ENCODE results near the gene TRIM13.
"Not testable (repeated sequence)": the region's sequence is repeated elsewhere in the genome, so short reads cannot be mapped to it uniquely, and the experiment has no call there.

Gene TRIM13

DNA sequence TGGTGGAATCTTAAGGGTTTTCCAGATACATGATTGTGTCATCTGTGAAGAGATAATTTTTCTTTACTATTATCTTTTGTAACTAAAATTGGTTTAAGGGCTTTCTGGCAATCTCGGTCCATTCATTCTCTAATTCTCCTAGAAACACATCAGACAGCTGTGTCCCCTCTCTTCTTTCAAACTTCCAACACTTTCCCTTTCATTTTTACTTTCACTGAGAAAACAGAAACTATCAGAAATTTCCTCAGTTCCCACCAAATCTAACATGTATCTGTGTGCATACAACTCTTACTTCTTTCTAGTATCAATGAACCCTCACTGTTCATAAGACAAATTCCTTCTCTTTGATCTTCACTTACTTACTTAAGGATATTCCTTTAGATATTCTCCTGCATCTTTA is 58.6 kb downstream of the TRIM13 start:
- no peaks in the 10 kb centered on the region for H3K27me3 ChIP-seq (ENCODE audit: control insufficient read depth in 3 of 3, insufficient read depth in 3 of 3, low read depth in 1 of 3, low read length in 3 of 3)
- H3K18ac ChIP-seq (ENCODE audit: low read length), result no peak overlapping the region
- H4K91ac ChIP-seq (ENCODE audit: low read depth, low read length, poor library complexity), result no peak overlapping the region
- no peak overlapping the region for H3K4me3 ChIP-seq (ENCODE audit: low read length in 2 of 2)
- no peak overlapping the region for H2BK120ac ChIP-seq (ENCODE audit: low read depth, low read length)
- no peak overlapping the region for H3K9ac ChIP-seq (ENCODE audit: low read depth, low read length, poor library complexity)
- no peak overlapping the region for H2BK5ac ChIP-seq (ENCODE audit: low read length)
- WGBS, 2 donors (ENCODE audit: extremely low coverage in 2 of 2, insufficient read length in 2 of 2, insufficient replicate concordance in 1 of 2), result no CpG with 5 or more reads among the region's 1 CpG
- H3K9me3 ChIP-seq (replicated peaks in 1 of 2; ENCODE audit: control insufficient read depth in 2 of 2, insufficient read depth in 1 of 2, low read depth in 1 of 2, low read length in 2 of 2), result peaks cover 0 to 4% of the 10 kb centered on the region in 2 donors
- H3K4me2 ChIP-seq (ENCODE audit: insufficient read depth, low read length, poor library complexity, severe bottlenecking), result no peak overlapping the region
- no peak overlapping the region for H2AFZ ChIP-seq (ENCODE audit: low read length)
- H3K14ac ChIP-seq (ENCODE audit: low read length), result no peak overlapping the region
- H2BK12ac ChIP-seq (ENCODE audit: low read length), result no peak overlapping the region
- no peak overlapping the region for H4K8ac ChIP-seq (ENCODE audit: low read depth, low read length)
- H3K4ac ChIP-seq (ENCODE audit: low read length), result no peak overlapping the region
- no peak for DNase-seq (ENCODE audit: low spot score)
- H3K36me3 ChIP-seq (replicated peaks in 1 of 2; ENCODE audit: control insufficient read depth in 2 of 2, insufficient read depth in 2 of 2, low read length in 2 of 2), result peaks cover 0 to 97% of the 10 kb centered on the region in 2 donors
- H2AK5ac ChIP-seq (ENCODE audit: low read depth, low read length), result no peak overlapping the region
- no peaks in the 10 kb centered on the region for H3K79me1 ChIP-seq (ENCODE audit: low read depth, low read length)
- no peak overlapping the region for H2BK15ac ChIP-seq (ENCODE audit: low read length)
- no peak overlapping the region for H3K27ac ChIP-seq (replicated peaks; ENCODE audit: low read length)
- H3K4me1 ChIP-seq (ENCODE audit: control insufficient read depth in 2 of 2, insufficient read depth in 1 of 2, low read depth in 1 of 2, low read length in 2 of 2), result no peaks in the 10 kb centered on the region
- no peak overlapping the region for H3K23ac ChIP-seq (ENCODE audit: low read depth, low read length, poor library complexity)

DNA sequence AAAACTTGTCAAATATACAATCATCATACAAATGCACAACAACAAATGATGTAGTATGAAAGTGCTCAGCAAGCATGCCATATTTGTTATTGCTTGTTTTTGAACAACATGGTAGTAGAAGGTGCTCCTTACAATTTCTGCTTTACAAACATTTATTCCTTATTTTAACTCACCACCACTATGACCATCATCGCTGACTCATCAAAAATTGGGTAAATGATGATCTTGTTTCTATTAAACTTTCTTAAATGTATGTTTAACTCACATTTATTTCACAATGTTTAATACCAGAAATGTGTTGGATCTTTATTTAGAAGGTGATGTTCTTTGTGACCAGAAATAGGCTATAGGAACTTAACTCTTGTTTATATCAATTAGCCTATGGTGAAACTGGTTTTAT is 63.9 kb downstream of the TRIM13 start:
- Histone ChIP-seq H2BK15ac (ENCODE audit: low read length) (no peak overlapping the region), H2AK5ac (ENCODE audit: low read depth, low read length) (no peak overlapping the region), H3K4me1 (ENCODE audit: control insufficient read depth in 2 of 2, insufficient read depth in 1 of 2, low read depth in 1 of 2, low read length in 2 of 2) (no peaks in the 10 kb centered on the region), H3K4me3 (ENCODE audit: low read length in 2 of 2) (no peak overlapping the region), H2BK120ac (ENCODE audit: low read depth, low read length) (no peak overlapping the region), H3K4ac (ENCODE audit: low read length) (no peak overlapping the region), H3K36me3 (replicated peaks in 1 of 2; ENCODE audit: control insufficient read depth in 2 of 2, insufficient read depth in 2 of 2, low read length in 2 of 2) (peaks cover 0 to 90% of the 10 kb centered on the region in 2 donors), H3K9ac (ENCODE audit: low read depth, low read length, poor library complexity) (no peak overlapping the region), H3K79me1 (ENCODE audit: low read depth, low read length) (peaks cover 2% of the 10 kb centered on the region), H2BK5ac (ENCODE audit: low read length) (no peak overlapping the region), H3K9me3 (replicated peaks in 1 of 2; ENCODE audit: control insufficient read depth in 2 of 2, insufficient read depth in 1 of 2, low read depth in 1 of 2, low read length in 2 of 2) (no peaks in the 10 kb centered on the region), H3K23ac (ENCODE audit: low read depth, low read length, poor library complexity) (no peak overlapping the region), H3K4me2 (ENCODE audit: insufficient read depth, low read length, poor library complexity, severe bottlenecking) (no peak overlapping the region), H2BK12ac (ENCODE audit: low read length) (no peak overlapping the region), H4K91ac (ENCODE audit: low read depth, low read length, poor library complexity) (no peak overlapping the region), H3K27me3 (ENCODE audit: control insufficient read depth in 3 of 3, insufficient read depth in 3 of 3, low read depth in 1 of 3, low read length in 3 of 3) (no peaks in the 10 kb centered on the region), H3K27ac (replicated peaks; ENCODE audit: low read length) (no peak overlapping the region), H3K18ac (ENCODE audit: low read length) (no peak overlapping the region), H2AFZ (ENCODE audit: low read length) (no peak overlapping the region), H4K8ac (ENCODE audit: low read depth, low read length) (no peak overlapping the region), H3K14ac (ENCODE audit: low read length) (no peak overlapping the region)
- DNase-seq (ENCODE audit: low spot score), result no peak
- WGBS, 2 donors (ENCODE audit: extremely low coverage in 2 of 2, insufficient read length in 2 of 2, insufficient replicate concordance in 1 of 2), result no CpG with 5 or more reads among the region's 1 CpG

GRCh38 chr13:50062336-50062735 is 65.5 kb downstream of the TRIM13 start:
- not testable (repeated sequence) for H3K18ac ChIP-seq (ENCODE audit: low read length); H3K14ac ChIP-seq (ENCODE audit: low read length); H3K4ac ChIP-seq (ENCODE audit: low read length); H4K91ac ChIP-seq (ENCODE audit: low read depth, low read length, poor library complexity); H3K4me3 ChIP-seq (ENCODE audit: low read length in 2 of 2); DNase-seq (ENCODE audit: low spot score); H2AFZ ChIP-seq (ENCODE audit: low read length); H2AK5ac ChIP-seq (ENCODE audit: low read depth, low read length); H3K23ac ChIP-seq (ENCODE audit: low read depth, low read length, poor library complexity); H2BK12ac ChIP-seq (ENCODE audit: low read length); H2BK5ac ChIP-seq (ENCODE audit: low read length); H3K4me2 ChIP-seq (ENCODE audit: insufficient read depth, low read length, poor library complexity, severe bottlenecking); H4K8ac ChIP-seq (ENCODE audit: low read depth, low read length); H3K79me1 ChIP-seq (ENCODE audit: low read depth, low read length); H2BK120ac ChIP-seq (ENCODE audit: low read depth, low read length); H3K9ac ChIP-seq (ENCODE audit: low read depth, low read length, poor library complexity); H2BK15ac ChIP-seq (ENCODE audit: low read length); H3K27ac ChIP-seq (replicated peaks; ENCODE audit: low read length); H3K27me3 ChIP-seq (ENCODE audit: control insufficient read depth in 3 of 3, insufficient read depth in 3 of 3, low read depth in 1 of 3, low read length in 3 of 3); H3K9me3 ChIP-seq (replicated peaks in 1 of 2; ENCODE audit: control insufficient read depth in 2 of 2, insufficient read depth in 1 of 2, low read depth in 1 of 2, low read length in 2 of 2); H3K4me1 ChIP-seq (ENCODE audit: control insufficient read depth in 2 of 2, insufficient read depth in 1 of 2, low read depth in 1 of 2, low read length in 2 of 2)
- WGBS, 2 donors (ENCODE audit: extremely low coverage in 2 of 2, insufficient read length in 2 of 2, insufficient replicate concordance in 1 of 2), result no CpG with 5 or more reads among the region's 7 CpGs
- peaks cover 3 to 90% of the 10 kb centered on the region in 2 donors for H3K36me3 ChIP-seq (replicated peaks in 1 of 2; ENCODE audit: control insufficient read depth in 2 of 2, insufficient read depth in 2 of 2, low read length in 2 of 2)

DNA sequence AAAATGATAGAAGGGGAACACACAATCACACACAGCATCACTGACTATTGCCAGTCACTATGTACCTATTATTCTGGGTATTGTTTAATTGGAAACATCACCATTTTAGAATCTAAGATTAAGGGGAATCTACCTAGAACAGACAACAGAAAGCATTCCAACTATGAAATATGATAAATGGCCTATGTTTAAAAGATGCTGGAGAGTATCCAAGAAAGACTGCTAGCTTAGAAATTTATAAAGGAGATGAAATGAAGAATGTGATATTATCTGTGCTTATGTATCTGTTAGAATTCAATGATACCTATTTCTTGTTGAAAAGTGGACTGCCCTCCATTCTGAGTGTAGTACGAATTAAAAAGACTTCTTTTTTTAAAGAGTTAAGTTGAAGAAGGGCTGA is 68.9 kb downstream of the TRIM13 start:
- H2BK120ac ChIP-seq (ENCODE audit: low read depth, low read length), result no peak overlapping the region
- H4K91ac ChIP-seq (ENCODE audit: low read depth, low read length, poor library complexity), result no peak overlapping the region
- H2BK5ac ChIP-seq (ENCODE audit: low read length), result no peak overlapping the region
- no peak overlapping the region for H3K18ac ChIP-seq (ENCODE audit: low read length)
- no peak overlapping the region for H2AK5ac ChIP-seq (ENCODE audit: low read depth, low read length)
- H3K9ac ChIP-seq (ENCODE audit: low read depth, low read length, poor library complexity), result no peak overlapping the region
- no peak overlapping the region for H2BK15ac ChIP-seq (ENCODE audit: low read length)
- H3K9me3 ChIP-seq (replicated peaks in 1 of 2; ENCODE audit: control insufficient read depth in 2 of 2, insufficient read depth in 1 of 2, low read depth in 1 of 2, low read length in 2 of 2), result no peaks in the 10 kb centered on the region
- H3K27me3 ChIP-seq (ENCODE audit: control insufficient read depth in 3 of 3, insufficient read depth in 3 of 3, low read depth in 1 of 3, low read length in 3 of 3), result no peaks in the 10 kb centered on the region
- no peak overlapping the region for H3K4me3 ChIP-seq (ENCODE audit: low read length in 2 of 2)
- no peak overlapping the region for H3K4ac ChIP-seq (ENCODE audit: low read length)
- H3K79me1 ChIP-seq (ENCODE audit: low read depth, low read length), result peaks cover 2% of the 10 kb centered on the region
- H3K23ac ChIP-seq (ENCODE audit: low read depth, low read length, poor library complexity), result no peak overlapping the region
- no peak for DNase-seq (ENCODE audit: low spot score)
- H3K14ac ChIP-seq (ENCODE audit: low read length), result no peak overlapping the region
- WGBS, 2 donors (ENCODE audit: extremely low coverage in 2 of 2, insufficient read length in 2 of 2, insufficient replicate concordance in 1 of 2), result no CpG with 5 or more reads among the region's 1 CpG
- H3K27ac ChIP-seq (replicated peaks; ENCODE audit: low read length), result no peak overlapping the region
- peaks cover 6 to 90% of the 10 kb centered on the region in 2 donors for H3K36me3 ChIP-seq (replicated peaks in 1 of 2; ENCODE audit: control insufficient read depth in 2 of 2, insufficient read depth in 2 of 2, low read length in 2 of 2)
- H4K8ac ChIP-seq (ENCODE audit: low read depth, low read length), result no peak overlapping the region
- no peaks in the 10 kb centered on the region for H3K4me1 ChIP-seq (ENCODE audit: control insufficient read depth in 2 of 2, insufficient read depth in 1 of 2, low read depth in 1 of 2, low read length in 2 of 2)
- no peak overlapping the region for H2BK12ac ChIP-seq (ENCODE audit: low read length)
- no peak overlapping the region for H3K4me2 ChIP-seq (ENCODE audit: insufficient read depth, low read length, poor library complexity, severe bottlenecking)
- no peak overlapping the region for H2AFZ ChIP-seq (ENCODE audit: low read length)

All from neuronal stem cell (in vitro differentiated cells).